KMS-11 (cell line): Measurements from ENCODE around the gene TMPRSS2.

ENCODE experiments used
- H2AFZ ChIP-seq: fragments of 200-600 bp; sonication (generic); 2 replicates; pipeline ENCODE4 v1.6.1; 2016; ENCODE audit warnings: antibody characterized with exemption, mixed run types, low read depth
- H3K27ac ChIP-seq: fragments of 200-600 bp; sonication (generic); 2 replicates; pipeline ENCODE4 v1.6.1; 2016; ENCODE audit warnings: mild to moderate bottlenecking, mixed run types
- H3K27me3 ChIP-seq: fragments of 200-600 bp; sonication (generic); 2 replicates; pipeline ENCODE4 v1.6.1; 2017; ENCODE audit warnings: mild to moderate bottlenecking, low read depth, mixed run types, moderate library complexity; ENCODE audit not compliant: insufficient read depth
- H3K36me3 ChIP-seq: fragments of 200-600 bp; sonication (generic); 2 replicates; pipeline ENCODE4 v1.6.1; 2017; ENCODE audit warnings: mild to moderate bottlenecking, mixed run types; ENCODE audit not compliant: insufficient read depth
- H3K4me1 ChIP-seq: fragments of 200-600 bp; sonication (generic); 2 replicates; pipeline ENCODE4 v1.6.1; 2016; ENCODE audit warnings: mild to moderate bottlenecking, low read depth, mixed run types; ENCODE audit not compliant: poor library complexity, severe bottlenecking
- H3K4me2 ChIP-seq: fragments of 200-600 bp; sonication (generic); 2 replicates; pipeline ENCODE4 v1.7.0; 2016; ENCODE audit warnings: mild to moderate bottlenecking, mixed run types
- H3K4me3 ChIP-seq: fragments of 200-600 bp; sonication (generic); IDR thresholded peaks from 2 replicates; pipeline ENCODE4 v1.6.1; 2017; ENCODE audit warnings: low read depth, low read length, mixed read lengths; ENCODE audit not compliant: insufficient read depth
- H3K79me2 ChIP-seq: fragments of 200-600 bp; sonication (generic); 2 replicates; pipeline ENCODE4 v1.6.1; 2016; ENCODE audit warnings: low read depth, mixed run types; ENCODE audit not compliant: insufficient read depth
- H3K9ac ChIP-seq: fragments of 200-600 bp; sonication (generic); 2 replicates; pipeline ENCODE4 v1.6.1; 2016; ENCODE audit warnings: mild to moderate bottlenecking, mixed run types
- H4K20me1 ChIP-seq: fragments of 200-600 bp; sonication (generic); 2 replicates; pipeline ENCODE4 v1.6.1; 2016; ENCODE audit warnings: mild to moderate bottlenecking, mixed run types; ENCODE audit not compliant: insufficient read depth
- CTCF ChIP-seq: fragments of 200-600 bp; sonication (generic); conservative IDR thresholded peaks from 2 replicates; pipeline ENCODE4 v1.6.1; 2017; ENCODE audit warnings: low read depth, mild to moderate bottlenecking, antibody characterized with exemption, low read length, moderate library complexity, mixed read lengths

Gene TMPRSS2

GRCh38 chr21:41494242-41494641, 13.7 kb downstream of the TMPRSS2 start:
- no peaks in the 10 kb centered on the region for H3K27me3 ChIP-seq
- TF ChIP-seq CTCF: no peak
- no peaks in the 10 kb centered on the region for H4K20me1 ChIP-seq
- no peak overlapping the region for H3K9ac ChIP-seq
- no peak overlapping the region for H3K4me3 ChIP-seq
- no peak overlapping the region for H3K27ac ChIP-seq
- no peaks in the 10 kb centered on the region for H3K4me1 ChIP-seq
- no peak overlapping the region for H3K4me2 ChIP-seq
- no peaks in the 10 kb centered on the region for H3K36me3 ChIP-seq
- no peak overlapping the region for H2AFZ ChIP-seq
- no peaks in the 10 kb centered on the region for H3K79me2 ChIP-seq

GRCh38 chr21:41491412-41491811, 16.5 kb downstream of the TMPRSS2 start:
- no peak overlapping the region for H3K9ac ChIP-seq
- H3K36me3 ChIP-seq: no peaks in the 10 kb centered on the region

GRCh38 chr21:41490330-41490729, 17.6 kb downstream of the TMPRSS2 start:
- H4K20me1 ChIP-seq: no peaks in the 10 kb centered on the region
- no peak overlapping the region for H3K27ac ChIP-seq
- H3K79me2 ChIP-seq: no peaks in the 10 kb centered on the region
- no peaks in the 10 kb centered on the region for H3K4me1 ChIP-seq
- no peak overlapping the region for H3K4me2 ChIP-seq
- H3K4me3 ChIP-seq: no peak overlapping the region
- no peaks in the 10 kb centered on the region for H3K27me3 ChIP-seq
- H3K9ac ChIP-seq: no peak overlapping the region
- no peak for TF ChIP-seq CTCF
- H2AFZ ChIP-seq: no peak overlapping the region
- no peaks in the 10 kb centered on the region for H3K36me3 ChIP-seq

More at GRCh38 chr21:41491412-41491811, 16.5 kb downstream of the TMPRSS2 start:
- Histone ChIP-seq H3K27ac (no peak overlapping the region), H3K4me1 (no peaks in the 10 kb centered on the region), H3K4me3 (no peak overlapping the region), H4K20me1 (no peaks in the 10 kb centered on the region), H3K4me2 (no peak overlapping the region), H2AFZ (no peak overlapping the region), H3K27me3 (no peaks in the 10 kb centered on the region), H3K79me2 (no peaks in the 10 kb centered on the region)
- TF ChIP-seq CTCF: no peak

GRCh38 chr21:41489329-41489728, 18.6 kb downstream of the TMPRSS2 start:
- no peak overlapping the region for H2AFZ ChIP-seq
- H3K4me2 ChIP-seq: no peak overlapping the region
- no peaks in the 10 kb centered on the region for H4K20me1 ChIP-seq
- H3K27ac ChIP-seq: no peak overlapping the region
- H3K79me2 ChIP-seq: no peaks in the 10 kb centered on the region
- H3K4me1 ChIP-seq: no peaks in the 10 kb centered on the region
- H3K9ac ChIP-seq: no peak overlapping the region
- no peak overlapping the region for H3K4me3 ChIP-seq
- H3K27me3 ChIP-seq: no peaks in the 10 kb centered on the region
- no peaks in the 10 kb centered on the region for H3K36me3 ChIP-seq
- no peak for TF ChIP-seq CTCF
